ENCODE data around the gene KLK6.

KLK6 gene

DNA sequence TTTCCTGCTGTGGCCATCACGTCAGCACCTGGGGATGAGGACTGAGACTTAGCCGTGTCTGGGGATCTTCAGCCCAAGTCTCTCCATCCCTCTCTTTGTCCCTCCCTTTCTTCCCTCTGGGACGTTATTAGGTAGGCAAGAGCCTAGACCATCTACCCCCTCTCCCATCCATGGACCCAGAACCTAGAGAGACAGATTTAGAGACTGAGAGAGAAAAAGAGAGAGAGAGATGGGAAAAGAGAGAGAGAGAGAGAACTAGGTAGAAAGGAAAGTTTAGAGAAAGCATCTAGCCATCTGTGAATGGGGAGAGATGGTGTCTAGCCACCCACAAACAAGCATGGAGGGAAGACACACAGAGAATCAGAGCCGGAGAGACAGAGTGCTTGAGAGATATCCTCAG, 58.7 kb downstream of the KLK6 start:
- DNase-seq (ENCODE audit: low read depth): no peak

GRCh38 chr19:50909240-50910070, 59.9 kb downstream of the KLK6 start:
- DNase-seq (ENCODE audit: low read depth): no peak

Data from GM04503 (cell line).